Cardiac muscle cell (in vitro differentiated cells and primary cell): Measurements from ENCODE around the gene SMYD3. TPM values are rescaled to one million over a fixed set of nuclear protein-coding genes. Genes with fewer than 3 reads are reported as not detected.
"Not testable (repeated sequence)": the region's sequence is repeated elsewhere in the genome, so short reads cannot be mapped to it uniquely, and the experiment has no call there.

Experiments used
- DNase-seq, 2 donors: peaks; one replicate each; pipeline versions ENCODE4 v3.0.0 to v3.0.0-alpha.2; 2010 to 2017; ENCODE audit warnings: low read depth in 1 of 2, low spot score in 1 of 2
- H3K27ac ChIP-seq: fragments of 200-600 bp; sonication (generic); 2 replicates; pipeline ENCODE4 v1.5.1; 2016
- H3K27me3 ChIP-seq: fragments of 200-600 bp; sonication (generic); 2 replicates; pipeline ENCODE4 v1.6.0; 2016; ENCODE audit warnings: control low read depth
- H3K36me3 ChIP-seq: fragments of 200-600 bp; sonication (generic); 2 replicates; pipeline ENCODE4 v1.5.1; 2016; ENCODE audit warnings: control low read depth
- H3K4me1 ChIP-seq: fragments of 200-600 bp; sonication (generic); 2 replicates; pipeline ENCODE4 v1.8.1; 2017; ENCODE audit warnings: low read depth, mild to moderate bottlenecking, mixed run types
- H3K4me3 ChIP-seq: fragments of 200-600 bp; sonication (generic); 2 replicates; pipeline ENCODE4 v1.5.1; 2016; ENCODE audit warnings: mild to moderate bottlenecking
- H3K9me3 ChIP-seq: fragments of 200-600 bp; sonication (generic); 2 replicates; pipeline ENCODE4 v1.5.1; 2017; ENCODE audit warnings: low read depth, mild to moderate bottlenecking, control low read depth
- polyA plus RNA-seq: library from polyadenylated mRNA; unstranded; fragments of >200 nt; fragmentation: Nextera tagmentation; extraction: Ambion mirVana; gene quantifications from 2 replicates; pipeline ENCODE4 v1.2.1, GENCODE V29; 2016
- total RNA-seq: library from RNA; depleted of rRNA; stranded (reverse); fragments of >200 nt; gene quantifications from 2 replicates; pipeline ENCODE4 v1.2.3, GENCODE V29; 2016
- TF ChIP-seq, protein P1 (sequence below): IDR thresholded peaks from 2 replicates; pipeline ENCODE4 v1.5.1; 2012; ENCODE audit warnings: low read depth, mild to moderate bottlenecking, low read length

Gene SMYD3
- total and polyA plus RNA-seq, 2 experiments from 2014 or later = 47.2 to 50.8 TPM

- DNase-seq = no peak
- no peaks in the 10 kb centered on the region for H3K9me3 ChIP-seq
- no peaks in the 10 kb centered on the region for H3K36me3 ChIP-seq
- no peak overlapping the region for H3K4me3 ChIP-seq
- H3K27me3 ChIP-seq = no peaks in the 10 kb centered on the region
- H3K27ac ChIP-seq = no peak overlapping the region
- peaks cover 6% of the 10 kb centered on the region for H3K4me1 ChIP-seq
- TF ChIP-seq, protein P1, sequence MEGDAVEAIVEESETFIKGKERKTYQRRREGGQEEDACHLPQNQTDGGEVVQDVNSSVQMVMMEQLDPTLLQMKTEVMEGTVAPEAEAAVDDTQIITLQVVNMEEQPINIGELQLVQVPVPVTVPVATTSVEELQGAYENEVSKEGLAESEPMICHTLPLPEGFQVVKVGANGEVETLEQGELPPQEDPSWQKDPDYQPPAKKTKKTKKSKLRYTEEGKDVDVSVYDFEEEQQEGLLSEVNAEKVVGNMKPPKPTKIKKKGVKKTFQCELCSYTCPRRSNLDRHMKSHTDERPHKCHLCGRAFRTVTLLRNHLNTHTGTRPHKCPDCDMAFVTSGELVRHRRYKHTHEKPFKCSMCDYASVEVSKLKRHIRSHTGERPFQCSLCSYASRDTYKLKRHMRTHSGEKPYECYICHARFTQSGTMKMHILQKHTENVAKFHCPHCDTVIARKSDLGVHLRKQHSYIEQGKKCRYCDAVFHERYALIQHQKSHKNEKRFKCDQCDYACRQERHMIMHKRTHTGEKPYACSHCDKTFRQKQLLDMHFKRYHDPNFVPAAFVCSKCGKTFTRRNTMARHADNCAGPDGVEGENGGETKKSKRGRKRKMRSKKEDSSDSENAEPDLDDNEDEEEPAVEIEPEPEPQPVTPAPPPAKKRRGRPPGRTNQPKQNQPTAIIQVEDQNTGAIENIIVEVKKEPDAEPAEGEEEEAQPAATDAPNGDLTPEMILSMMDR = no peak
These were observed 535.4 kb downstream of the SMYD3 start for GRCh38 chr1:245971711-245972085.

DNA sequence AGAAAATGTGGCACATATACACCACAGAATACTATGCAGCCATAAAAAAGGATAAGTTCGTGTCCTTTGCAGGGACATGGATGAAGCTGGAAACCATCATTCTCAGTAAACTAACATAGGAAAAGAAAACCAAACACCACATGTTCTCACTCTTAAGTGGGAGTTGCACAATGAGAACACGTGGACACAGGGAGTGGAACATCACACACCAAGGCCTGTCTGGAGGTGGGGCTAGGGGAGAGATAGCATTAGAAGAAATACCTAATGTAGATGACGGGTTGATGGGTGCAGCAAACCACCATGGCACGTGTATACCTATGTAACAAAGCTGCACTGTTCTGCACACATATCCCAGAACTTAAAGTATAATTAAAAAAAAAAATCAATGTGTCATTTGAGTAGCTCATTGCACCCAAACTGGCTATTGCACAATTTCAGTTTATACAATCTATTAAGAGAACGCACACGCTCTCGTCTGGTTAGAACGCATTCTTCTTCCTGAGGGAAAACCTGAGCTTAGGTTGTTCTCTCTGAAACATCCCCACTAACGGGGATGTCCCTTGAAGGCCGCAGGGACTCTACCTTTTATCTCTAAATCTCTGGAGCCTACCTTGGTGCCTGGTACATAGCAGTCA is 535.9 kb downstream of the SMYD3 start:
- DNase-seq, H3K27ac ChIP-seq, H3K4me1 ChIP-seq, H3K36me3 ChIP-seq, H3K9me3 ChIP-seq, H3K27me3 ChIP-seq, H3K4me3 ChIP-seq: not testable (repeated sequence)

DNA sequence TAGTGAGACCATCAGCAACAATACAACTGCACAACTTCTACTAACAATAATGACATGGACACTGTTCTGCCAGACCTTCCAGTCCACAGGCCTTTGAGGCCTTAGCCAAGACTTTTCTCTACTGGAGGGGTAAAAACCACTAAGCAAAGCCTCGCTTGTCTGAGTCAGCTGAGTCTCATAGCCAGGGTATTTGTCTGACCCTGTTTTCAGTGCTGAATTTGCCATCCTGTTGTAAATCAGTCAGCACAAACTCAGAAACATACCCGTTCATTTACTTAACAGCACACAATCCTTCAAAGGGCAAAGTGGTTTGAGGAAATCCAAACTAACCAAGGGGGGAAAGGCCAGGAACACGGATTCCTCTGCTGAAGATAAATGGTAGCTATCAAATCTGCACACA is 537.8 kb downstream of the SMYD3 start:
- Histone ChIP-seq H3K9me3 (no peaks in the 10 kb centered on the region), H3K36me3 (no peaks in the 10 kb centered on the region), H3K4me1 (peaks cover 6% of the 10 kb centered on the region), H3K4me3 (no peak overlapping the region), H3K27ac (peak overlapping the region; percentile 73), H3K27me3 (no peaks in the 10 kb centered on the region)
- TF ChIP-seq, protein P1 = no peak
- DNase-seq = peak in 1 of 2 donors; percentile 68

DNA sequence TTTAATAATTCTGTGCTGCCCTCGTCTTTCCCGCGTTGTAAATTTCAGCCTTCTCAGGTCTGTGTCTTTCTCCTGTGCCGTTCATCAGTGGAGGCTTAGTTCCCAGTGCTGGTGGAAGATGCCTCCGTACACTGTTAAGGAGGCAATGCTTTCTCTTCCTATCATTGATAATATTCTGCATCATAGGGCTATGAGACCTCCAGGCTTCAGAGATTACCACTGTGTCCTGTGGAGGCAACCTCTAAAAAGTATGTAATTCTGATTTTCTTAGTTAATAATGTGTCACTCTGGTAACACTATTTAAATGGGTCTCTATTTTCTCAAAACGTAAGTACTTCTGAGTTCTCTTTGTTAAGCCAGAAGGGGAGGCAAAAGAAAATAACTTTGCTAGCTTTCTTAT is 538.3 kb downstream of the SMYD3 start:
- no peak overlapping the region for H3K4me3 ChIP-seq
- H3K9me3 ChIP-seq = no peaks in the 10 kb centered on the region
- peak overlapping the region; percentile 73 for H3K27ac ChIP-seq
- no peaks in the 10 kb centered on the region for H3K36me3 ChIP-seq
- no peak for DNase-seq
- H3K27me3 ChIP-seq = no peaks in the 10 kb centered on the region
- TF ChIP-seq, protein P1 = no peak
- peaks cover 6% of the 10 kb centered on the region for H3K4me1 ChIP-seq

GRCh38 chr1:245965398-245965797 is 541.7 kb downstream of the SMYD3 start:
- Histone ChIP-seq H3K36me3 (no peaks in the 10 kb centered on the region), H3K27ac (no peak overlapping the region), H3K9me3 (no peaks in the 10 kb centered on the region), H3K4me1 (peaks cover 9% of the 10 kb centered on the region), H3K27me3 (no peaks in the 10 kb centered on the region), H3K4me3 (no peak overlapping the region)
- TF ChIP-seq, protein P1 = no peak
- no peak for DNase-seq

GRCh38 chr1:245963649-245964048 is 543.4 kb downstream of the SMYD3 start:
- H3K36me3 ChIP-seq = no peaks in the 10 kb centered on the region
- no peak overlapping the region for H3K4me3 ChIP-seq
- TF ChIP-seq, protein P1 = no peak
- no peaks in the 10 kb centered on the region for H3K27me3 ChIP-seq
- H3K27ac ChIP-seq = no peak overlapping the region
- no peak for DNase-seq
- H3K9me3 ChIP-seq = no peaks in the 10 kb centered on the region
- peaks cover 3% of the 10 kb centered on the region for H3K4me1 ChIP-seq
